GM23338 (cell line): ENCODE data around the gene PEAK3. TPM values are rescaled to one million over a fixed set of nuclear protein-coding genes. Genes with fewer than 3 reads are reported as not detected.

Experiments used
- ATAC-seq: fragments of 200-7000 bp; cut with Tn5 transposase; 3 replicates; pipeline ENCODE4 v1.9.1; 2020
- DNase-seq: peaks from one replicate; pipeline ENCODE4 v3.0.0-alpha.2; 2015; ENCODE audit warnings: low spot score
- H2AFZ ChIP-seq: fragments of 200-600 bp; sonication (generic); 2 replicates; pipeline ENCODE4 v1.8.0; 2016; ENCODE audit warnings: antibody characterized with exemption, mild to moderate bottlenecking, moderate library complexity
- H3F3A ChIP-seq: fragments of 200-600 bp; sonication (generic); replicated peaks from 2 replicates; pipeline ENCODE4 v1.8.0; 2017; ENCODE audit warnings: antibody characterized with exemption, mixed run types, low read depth
- H3K27ac ChIP-seq: fragments of 200-600 bp; sonication (generic); 2 replicates; pipeline ENCODE4 v1.6.1; 2016; ENCODE audit warnings: low read depth
- H3K27me3 ChIP-seq: fragments of 200-600 bp; sonication (generic); 2 replicates; pipeline ENCODE4 v1.8.0; 2016; ENCODE audit warnings: mild to moderate bottlenecking, mixed run types, moderate library complexity; ENCODE audit not compliant: insufficient read depth
- H3K36me3 ChIP-seq: fragments of 200-600 bp; sonication (generic); 2 replicates; pipeline ENCODE4 v1.8.0; 2016; ENCODE audit warnings: mild to moderate bottlenecking; ENCODE audit not compliant: insufficient read depth
- H3K4me1 ChIP-seq: fragments of 200-600 bp; sonication (generic); 2 replicates; pipeline ENCODE4 v1.8.0; 2016; ENCODE audit warnings: mild to moderate bottlenecking, moderate library complexity; ENCODE audit not compliant: insufficient read depth
- H3K4me2 ChIP-seq: fragments of 200-600 bp; sonication (generic); 2 replicates; pipeline ENCODE4 v1.7.1; 2017; ENCODE audit warnings: mixed run types
- H3K4me3 ChIP-seq: fragments of 200-600 bp; sonication (generic); 2 replicates; pipeline ENCODE4 v1.6.1; 2016; ENCODE audit warnings: mixed run types
- H3K79me2 ChIP-seq: fragments of 200-600 bp; sonication (generic); replicated peaks from 2 replicates; pipeline ENCODE4 v1.8.0; 2017; ENCODE audit warnings: mild to moderate bottlenecking; ENCODE audit not compliant: insufficient read depth
- H3K9me2 ChIP-seq: fragments of 200-600 bp; sonication (generic); 2 replicates; pipeline ENCODE4 v1.8.0; 2017; ENCODE audit not compliant: insufficient read depth
- H4K20me1 ChIP-seq: fragments of 200-600 bp; sonication (generic); replicated peaks from 2 replicates; pipeline ENCODE4 v1.8.0; 2017; ENCODE audit warnings: mild to moderate bottlenecking; ENCODE audit not compliant: insufficient read depth
- H3K27ac Mint-ChIP-seq: 2 replicates; pipeline ENCODE4 v1.8.0; 2020; ENCODE audit warnings: inconsistent platforms, mild to moderate bottlenecking, moderate library complexity, mixed read lengths
- H3K27me3 Mint-ChIP-seq: 3 replicates; pipeline ENCODE4 v1.8.0; 2022; ENCODE audit warnings: low read depth, mild to moderate bottlenecking, moderate library complexity, mixed read lengths, inconsistent platforms; ENCODE audit not compliant: insufficient read depth, poor library complexity
- H3K36me3 Mint-ChIP-seq: 3 replicates; pipeline ENCODE4 v1.8.0; 2021; ENCODE audit warnings: low read depth, mild to moderate bottlenecking, inconsistent platforms, moderate library complexity, mixed read lengths
- H3K4me1 Mint-ChIP-seq: 3 replicates; pipeline ENCODE4 v1.8.0; 2020; ENCODE audit warnings: mild to moderate bottlenecking, inconsistent platforms, mixed read lengths
- H3K4me3 Mint-ChIP-seq: 3 replicates; pipeline ENCODE4 v1.8.0; 2021; ENCODE audit warnings: moderate library complexity, mild to moderate bottlenecking, inconsistent platforms, mixed read lengths
- H3K9me3 Mint-ChIP-seq: 3 replicates; pipeline ENCODE4 v1.8.0; 2020; ENCODE audit warnings: moderate library complexity, mild to moderate bottlenecking, inconsistent platforms, mixed read lengths
- CREB1 ChIP-seq: fragments of 250-450 bp; sonication (Bioruptor Pico); IDR thresholded peaks from 2 replicates; pipeline ENCODE4 v1.5.0; 2020; ENCODE audit warnings: low read depth, mild to moderate bottlenecking, moderate library complexity
- CTCF ChIP-seq, 2 experiments: fragments of 200-600 bp in 1 of 2; sonication (generic) in 1 of 2; conservative IDR thresholded peaks; 2 replicates each; pipeline versions ENCODE4 v1.5.1 to v1.6.1; 2016 to 2017; ENCODE audit warnings: antibody characterized with exemption in 2 of 2, low read depth in 2 of 2, mild to moderate bottlenecking in 2 of 2, moderate library complexity in 1 of 2
- ETS1 ChIP-seq: IDR thresholded peaks from 2 replicates; pipeline ENCODE4 v1.6.1; 2016; ENCODE audit warnings: antibody characterized with exemption
- EZH2 ChIP-seq: fragments of 200-600 bp; sonication (generic); IDR thresholded peaks from one replicate; pipeline ENCODE4 v1.8.0; 2017; ENCODE audit warnings: antibody characterized with exemption, mild to moderate bottlenecking, low read depth; ENCODE audit not compliant: unreplicated experiment
- EZH2phosphoT487 ChIP-seq: fragments of 200-600 bp; sonication (generic); IDR thresholded peaks from one replicate; pipeline ENCODE4 v1.8.1; 2018; ENCODE audit warnings: antibody characterized with exemption; ENCODE audit not compliant: unreplicated experiment
- JUNB ChIP-seq: IDR thresholded peaks from one replicate; pipeline ENCODE4 v1.6.1; 2016; ENCODE audit warnings: antibody characterized with exemption; ENCODE audit not compliant: unreplicated experiment
- NANOG ChIP-seq: IDR thresholded peaks from 2 replicates; pipeline ENCODE4 v1.6.1; 2016; ENCODE audit warnings: antibody characterized with exemption, borderline replicate concordance
- POLR2AphosphoS5 ChIP-seq: IDR thresholded peaks from 2 replicates; pipeline ENCODE4 v1.6.1; 2016; ENCODE audit warnings: antibody characterized with exemption, low read depth
- REST ChIP-seq: IDR thresholded peaks from one replicate; pipeline ENCODE4 v1.6.1; 2018; ENCODE audit warnings: antibody characterized with exemption; ENCODE audit not compliant: unreplicated experiment
- STAT1 ChIP-seq: IDR thresholded peaks from one replicate; pipeline ENCODE4 v1.6.1; 2016; ENCODE audit warnings: antibody characterized with exemption; ENCODE audit not compliant: unreplicated experiment
- ZNF114 ChIP-seq: fragments of 250-450 bp; sonication (Bioruptor Pico); IDR thresholded peaks from 2 replicates; pipeline ENCODE4 v1.5.0; 2020; ENCODE audit warnings: mild to moderate bottlenecking, moderate library complexity
- ZNF331 ChIP-seq: fragments of 250-450 bp; sonication (Bioruptor Pico); IDR thresholded peaks from 2 replicates; pipeline ENCODE4 v1.5.0; 2020; ENCODE audit warnings: low read depth, mild to moderate bottlenecking, moderate library complexity
- ZNF462 ChIP-seq: fragments of 250-450 bp; sonication (Bioruptor Pico); IDR thresholded peaks from 2 replicates; pipeline ENCODE4 v1.5.0; 2020; ENCODE audit warnings: mild to moderate bottlenecking, moderate library complexity
- polyA plus RNA-seq: library from polyadenylated mRNA; unstranded; fragments of >200 nt; fragmentation: Nextera tagmentation; extraction: Ambion mirVana; gene quantifications from 2 replicates; pipeline ENCODE4 v1.2.1, GENCODE V29; 2016
- total RNA-seq: library from RNA; depleted of rRNA; stranded (reverse); fragments of >200 nt; shearing (Covaris generic); gene quantifications from 2 replicates; pipeline ENCODE4 v1.2.3, GENCODE V29; 2014

The PEAK3 gene
- total and polyA plus RNA-seq, 2 experiments from 2014 or later = not detected

GRCh38 chr19:2268480-2268830 lies 13.5 kb downstream of the PEAK3 start:
- ATAC-seq (no peak), DNase-seq (no peak)
- Histone ChIP-seq H4K20me1 (peaks cover 19% of the 10 kb centered on the region), H3K9me2 (no peaks in the 10 kb centered on the region), H3K4me2 (peak overlapping the region; percentile 88), H2AFZ (no peak overlapping the region), H3F3A (peaks cover 27% of the 10 kb centered on the region), H3K27ac (no peak overlapping the region), H3K4me3 (peak overlapping the region; percentile 98), H3K79me2 (peaks cover 38% of the 10 kb centered on the region), H3K4me1 (peaks cover 18% of the 10 kb centered on the region), H3K27me3 (no peaks in the 10 kb centered on the region), H3K36me3 (peaks cover 4% of the 10 kb centered on the region; the same call in 1 of the 2 replicates)
- Mint-ChIP-seq H3K4me3 (peak overlapping the region; percentile 93), H3K36me3 (peaks cover 23% of the 10 kb centered on the region), H3K4me1 (peaks cover 16% of the 10 kb centered on the region), H3K27me3 (peaks cover 20% of the 10 kb centered on the region), H3K9me3 (no peaks in the 10 kb centered on the region), H3K27ac (no peak overlapping the region)
- TF ChIP-seq CREB1 (no peak), EZH2 (no peak), POLR2AphosphoS5 (no peak), ZNF331 (CRISPR knock-in tag) (no peak), STAT1 (no peak), ZNF462 (CRISPR knock-in tag) (no peak), JUNB (no peak), NANOG (no peak), EZH2phosphoT487 (no peak), ETS1 (no peak), ZNF114 (CRISPR knock-in tag) (no peak), REST (no peak), CTCF (conservative IDR thresholded peaks at IDR 0.05; ENCODE audit: low read depth in 2 of 2) (no peak)
